Tibial nerve (tissue), 4 donors: ENCODE measurements around the gene CLRN2. TPM values are rescaled to one million over a fixed set of nuclear protein-coding genes. Genes with fewer than 3 reads are reported as not detected.

ENCODE experiments used
- DNase-seq, 2 donors: peaks; one replicate each; pipeline ENCODE4 v3.0.0-alpha.2; 2019; ENCODE audit warnings: low spot score in 2 of 2
- H3K27ac ChIP-seq, 4 donors: fragments of 200-600 bp; sonication (generic) in 3 of 4; one replicate each; pipeline ENCODE4 v1.5.1; 2017 to 2019; ENCODE audit warnings: mild to moderate bottlenecking in 1 of 4
- H3K27me3 ChIP-seq, 2 donors: fragments of 200-600 bp; sonication (generic) in 1 of 2; one replicate each; pipeline versions ENCODE4 v1.5.1 to v1.6.0; 2017 to 2019
- H3K36me3 ChIP-seq, 3 donors: fragments of 200-600 bp; sonication (generic); one replicate each; pipeline ENCODE4 v1.5.1; 2018 to 2019
- H3K4me1 ChIP-seq, 4 donors: fragments of 200-600 bp; sonication (generic) in 3 of 4; one replicate each; pipeline ENCODE4 v1.5.1; 2017 to 2019
- H3K4me3 ChIP-seq, 4 donors: fragments of 200-600 bp; sonication (generic) in 3 of 4; one replicate each; pipeline ENCODE4 v1.5.1; 2017 to 2019; ENCODE audit warnings: mild to moderate bottlenecking in 1 of 4, moderate library complexity in 1 of 4
- H3K9me3 ChIP-seq, 4 donors: fragments of 200-600 bp; sonication (generic) in 3 of 4; one replicate each; pipeline ENCODE4 v1.5.1; 2017 to 2019
- CTCF ChIP-seq, 5 experiments: fragments of 200-600 bp in 3 of 5; fragments of 450-650 bp in 2 of 5; sonication (generic) in 3 of 5; IDR thresholded peaks; one replicate each; pipeline ENCODE4 v1.5.1; 2016 to 2019; ENCODE audit warnings: antibody characterized with exemption in 5 of 5, mild to moderate bottlenecking in 3 of 5, moderate library complexity in 2 of 5
- EP300 ChIP-seq, 2 donors: sonication (generic); formaldehyde crosslinking; IDR thresholded peaks; one replicate each; pipeline ENCODE4 v1.6.1; 2017; ENCODE audit warnings: antibody characterized with exemption in 2 of 2, mild to moderate bottlenecking in 1 of 2
- POLR2A ChIP-seq, 2 donors: fragments of 450-650 bp; IDR thresholded peaks; one replicate each; pipeline ENCODE4 v1.6.1; 2017; ENCODE audit warnings: antibody characterized with exemption in 2 of 2, mild to moderate bottlenecking in 2 of 2, moderate library complexity in 2 of 2
- WGBS, 2 donors: methylation state at CpG; one replicate each; pipeline ENCODE4 v1.1.5; 2018; 5-methylcytosine and 5-hydroxymethylcytosine counted together
- total RNA-seq, 4 donors: library from RNA; depleted of rRNA; stranded (reverse); fragments of >200 nt; gene quantifications; one replicate each; pipeline ENCODE4 v1.1.0, GENCODE V29; 2016

CLRN2 gene
- total RNA-seq, 4 donors from 2014 or later: not detected

GRCh38 chr4:17489721-17490120 is 25.2 kb upstream of the CLRN2 start:
- no peak overlapping the region for H3K4me3 ChIP-seq
- peaks cover 0 to 14% (median 5%) of the 10 kb centered on the region in 4 donors for H3K4me1 ChIP-seq
- peaks cover 0 to 88% (median 2%) of the 10 kb centered on the region in 3 donors for H3K36me3 ChIP-seq
- H3K27ac ChIP-seq: no peak overlapping the region
- WGBS, 2 donors: 69 to 76% methylated on average over 8 of the region's 8 CpGs
- DNase-seq: no peak
- no peaks in the 10 kb centered on the region for H3K9me3 ChIP-seq
- H3K27me3 ChIP-seq: no peaks in the 10 kb centered on the region
- TF ChIP-seq CTCF (IDR thresholded peaks at IDR 0.05) (no peak), POLR2A (IDR thresholded peaks at IDR 0.05) (no peak), EP300 (IDR thresholded peaks at IDR 0.05) (no peak)

GRCh38 chr4:17490575-17491059 is 24.3 kb upstream of the CLRN2 start:
- H3K9me3 ChIP-seq: no peaks in the 10 kb centered on the region
- no peak overlapping the region for H3K4me3 ChIP-seq
- H3K27me3 ChIP-seq: no peaks in the 10 kb centered on the region
- 86 to 89% methylated on average over 6 of the region's 6 CpGs for WGBS, 2 donors
- TF ChIP-seq CTCF (IDR thresholded peaks at IDR 0.05): no peak
- no peak for TF ChIP-seq POLR2A (IDR thresholded peaks at IDR 0.05)
- no peak for TF ChIP-seq EP300 (IDR thresholded peaks at IDR 0.05)
- no peak for DNase-seq
- H3K36me3 ChIP-seq: peaks cover 0 to 88% (median 2%) of the 10 kb centered on the region in 3 donors
- no peak overlapping the region for H3K27ac ChIP-seq
- peaks cover 0 to 16% (median 6%) of the 10 kb centered on the region in 4 donors for H3K4me1 ChIP-seq

GRCh38 chr4:17491196-17491595 is 23.8 kb upstream of the CLRN2 start:
- Histone ChIP-seq H3K4me3 (no peak overlapping the region), H3K9me3 (no peaks in the 10 kb centered on the region), H3K4me1 (peaks cover 0 to 16% (median 6%) of the 10 kb centered on the region in 4 donors), H3K27me3 (no peaks in the 10 kb centered on the region), H3K36me3 (peaks cover 0 to 87% (median 2%) of the 10 kb centered on the region in 3 donors), H3K27ac (no peak overlapping the region)
- 85 to 87% methylated on average over 3 of the region's 3 CpGs for WGBS, 2 donors
- DNase-seq: no peak
- TF ChIP-seq EP300 (IDR thresholded peaks at IDR 0.05): no peak

- WGBS, 2 donors: 71 to 75% methylated on average over 15 of the region's 15 CpGs
- peaks cover 0 to 85% (median 2%) of the 10 kb centered on the region in 3 donors for H3K36me3 ChIP-seq
- no peaks in the 10 kb centered on the region for H3K9me3 ChIP-seq
- H3K4me3 ChIP-seq: no peak overlapping the region
- DNase-seq: no peak
- no peak for TF ChIP-seq EP300 (IDR thresholded peaks at IDR 0.05)
- TF ChIP-seq POLR2A (IDR thresholded peaks at IDR 0.05): no peak
- no peak for TF ChIP-seq CTCF (IDR thresholded peaks at IDR 0.05)
- H3K27ac ChIP-seq: no peak overlapping the region
- H3K27me3 ChIP-seq: no peaks in the 10 kb centered on the region
- peaks cover 0 to 16% (median 6%) of the 10 kb centered on the region in 4 donors for H3K4me1 ChIP-seq
Observed at GRCh38 chr4:17492058-17492741, 22.8 kb upstream of the CLRN2 start.

GRCh38 chr4:17492876-17493275 is 22.1 kb upstream of the CLRN2 start:
- Histone ChIP-seq H3K27ac (no peak overlapping the region), H3K4me1 (peaks cover 0 to 16% (median 6%) of the 10 kb centered on the region in 4 donors), H3K36me3 (peaks cover 0 to 83% (median 0%) of the 10 kb centered on the region in 3 donors), H3K4me3 (no peak overlapping the region), H3K27me3 (no peaks in the 10 kb centered on the region), H3K9me3 (no peaks in the 10 kb centered on the region)
- TF ChIP-seq POLR2A (IDR thresholded peaks at IDR 0.05): no peak
- TF ChIP-seq CTCF (IDR thresholded peaks at IDR 0.05): no peak
- no peak for TF ChIP-seq EP300 (IDR thresholded peaks at IDR 0.05)
- DNase-seq: no peak
- WGBS, 2 donors: 90 to 91% methylated on average over 2 of the region's 2 CpGs
